Pancreas (tissue), 10 donors: ENCODE results near the gene SLC39A1. TPM values are rescaled to one million over a fixed set of nuclear protein-coding genes. Genes with fewer than 3 reads are reported as not detected.
A peak's percentile ranks its signal among the peaks of the same experiment; 100 is the strongest.
"Not testable (repeated sequence)": the region's sequence is repeated elsewhere in the genome, so short reads cannot be mapped to it uniquely, and the experiment has no call there.

ENCODE experiments used
- ATAC-seq, 4 donors: fragments of 200-7000 bp; cut with Tn5 transposase; one replicate each; pipeline versions ENCODE4 v1.8.0 to v1.9.1; 2020; ENCODE audit warnings: mild to moderate bottlenecking in 4 of 4, moderate library complexity in 4 of 4
- DNase-seq, 6 donors: peaks; one replicate each; pipeline ENCODE4 v3.0.0-alpha.2; 2020
- FAIRE-seq: peaks from 2 replicates; lab custom pipeline; 2012; peaks lifted over from hg19 to GRCh38; lab: Jason Lieb, UNC
- H3K27ac ChIP-seq, 4 donors: fragments of 200-600 bp; sonication (generic); 1 replicate in 3 of 4; 2 replicates in 1 of 4; pipeline versions ENCODE4 v1.5.0 to v1.8.0; 2020
- H3K27me3 ChIP-seq, 4 donors: fragments of 200-600 bp; one replicate each; pipeline ENCODE4 v1.8.0; 2021
- H3K36me3 ChIP-seq, 3 donors: fragments of 200-600 bp; sonication (generic) in 1 of 3; one replicate each; pipeline versions ENCODE4 v1.5.0 to v1.8.0; 2020 to 2021
- H3K4me1 ChIP-seq, 3 donors: fragments of 200-600 bp; one replicate each; pipeline ENCODE4 v1.8.0; 2021
- H3K4me3 ChIP-seq, 4 donors: fragments of 200-600 bp; sonication (generic) in 2 of 4; one replicate each; pipeline versions ENCODE4 v1.5.0 to v1.8.0; 2020 to 2021
- H3K9me3 ChIP-seq, 4 donors: fragments of 200-600 bp; one replicate each; pipeline ENCODE4 v1.8.0; 2021
- WGBS, 2 donors: extraction: QIAGEN DNeasy Blood & Tissue Kit; methylation state at CpG; one replicate each; pipeline ENCODE4 v1.1.7; 2013; 5-methylcytosine and 5-hydroxymethylcytosine counted together
- intact Hi-C, 3 donors: fragments of 100-400 bp; cut with DNase I; formaldehyde crosslinking; loops; one replicate each; pipeline versions ENCODE4 v1.11.1 to v1.14.2; 2022
- polyA plus RNA-seq, 2 donors: library from polyadenylated mRNA; stranded (reverse); fragments of 200-250 nt; gene quantifications; one replicate each; pipeline ENCODE4 v1.2.3, GENCODE V29; 2013
- total RNA-seq, 6 donors: library from RNA; stranded (reverse); fragmentation: NEBNext Ultra II Directional in 4 of 6; extraction: Animal tissue kit (Norgen Biotek cat#: 25700) in 4 of 6; gene quantifications; one replicate each; pipeline versions ENCODE4 v1.2.1 to v1.2.4, GENCODE V29; 2021 to 2023
- TF ChIP-seq, protein P1 (sequence below), 4 donors: fragments of 200-600 bp; sonication (generic) in 3 of 4; IDR thresholded peaks; one replicate each; pipeline versions ENCODE4 v1.5.0 to v1.8.0; 2021; ENCODE audit warnings: antibody characterized with exemption in 4 of 4
- donor health status: healthy with polysubstance abuse.
- donor health status: DM: no; HTN: no; CAD: no; lungs with moderate emphysema.
- donor health status: DM: no; HTN: no; CAD: no.
- donor health status: control.
- donor health status: control.
- donor health status: Bipolar disorder and iron deficiency.
- donor health status: DM: yes; HTN: yes; CAD: no.
- donor health status: DM: no; HTN: no; CAD: no.
- donor health status: DM: no; HTN: no; CAD: no.
- donor health status: DM: yes; HTN: yes; CAD: no.

The SLC39A1 gene, protein sequence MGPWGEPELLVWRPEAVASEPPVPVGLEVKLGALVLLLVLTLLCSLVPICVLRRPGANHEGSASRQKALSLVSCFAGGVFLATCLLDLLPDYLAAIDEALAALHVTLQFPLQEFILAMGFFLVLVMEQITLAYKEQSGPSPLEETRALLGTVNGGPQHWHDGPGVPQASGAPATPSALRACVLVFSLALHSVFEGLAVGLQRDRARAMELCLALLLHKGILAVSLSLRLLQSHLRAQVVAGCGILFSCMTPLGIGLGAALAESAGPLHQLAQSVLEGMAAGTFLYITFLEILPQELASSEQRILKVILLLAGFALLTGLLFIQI
- total RNA-seq (10 to 100 TPM; 20.0 to 46.1 (median 27.0) TPM), polyA plus RNA-seq (10 to 100 TPM; 22.8 to 38.1 TPM)

DNA sequence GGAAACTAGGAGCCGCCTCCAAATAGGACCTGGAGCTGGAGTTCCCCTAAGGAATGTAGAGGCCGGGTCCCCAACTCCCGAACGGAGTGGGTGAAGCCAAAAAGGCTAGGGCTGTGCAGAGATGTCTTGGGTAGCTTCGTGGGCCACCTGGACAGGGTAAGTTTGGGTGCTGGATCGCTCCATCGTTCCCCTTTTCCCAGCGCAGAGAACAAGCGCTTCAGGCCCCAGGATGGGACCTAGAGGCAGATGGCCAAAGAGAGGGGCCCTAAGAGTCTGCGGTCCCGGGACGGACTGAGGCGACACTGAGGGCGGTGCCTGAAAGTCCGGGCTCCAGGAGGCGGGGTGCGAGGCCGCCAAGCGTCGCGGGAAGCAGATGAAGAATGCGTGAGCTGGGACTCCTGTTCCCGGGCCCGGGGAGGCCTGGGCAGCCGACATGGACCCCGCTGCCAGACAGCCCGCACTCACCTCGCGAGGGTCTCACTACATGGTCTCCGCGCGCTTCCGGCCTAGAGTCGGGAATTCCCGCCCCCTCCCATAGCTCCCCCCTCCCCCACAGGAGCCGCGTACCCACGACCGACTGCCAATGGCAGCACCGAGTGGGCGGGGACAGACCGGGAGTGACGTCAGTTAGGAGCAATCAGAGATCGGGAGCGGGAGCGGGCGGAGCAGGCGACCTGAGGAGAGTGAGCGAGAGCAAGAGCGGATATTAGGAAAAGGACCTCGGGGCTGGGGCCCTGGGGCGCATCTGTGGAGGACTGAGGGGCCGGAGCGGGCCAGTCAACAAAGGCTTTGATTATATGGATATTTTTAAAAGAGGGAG lies at the start of gene SLC39A1:
Gene SLC39A1 (minus strand): TSS at position 508 of the 820 bp plus-strand sequence. CDS start 822 bp downstream, outside the sequence.
- H3K4me3 ChIP-seq: peak within 1 kb of the TSS; percentile 76 to 88 (median 82)
- H3K36me3 ChIP-seq: peaks cover 0 to 7% (median 0%) of the 10 kb centered on the region in 3 donors
- no peak for FAIRE-seq
- TF ChIP-seq, protein P1, sequence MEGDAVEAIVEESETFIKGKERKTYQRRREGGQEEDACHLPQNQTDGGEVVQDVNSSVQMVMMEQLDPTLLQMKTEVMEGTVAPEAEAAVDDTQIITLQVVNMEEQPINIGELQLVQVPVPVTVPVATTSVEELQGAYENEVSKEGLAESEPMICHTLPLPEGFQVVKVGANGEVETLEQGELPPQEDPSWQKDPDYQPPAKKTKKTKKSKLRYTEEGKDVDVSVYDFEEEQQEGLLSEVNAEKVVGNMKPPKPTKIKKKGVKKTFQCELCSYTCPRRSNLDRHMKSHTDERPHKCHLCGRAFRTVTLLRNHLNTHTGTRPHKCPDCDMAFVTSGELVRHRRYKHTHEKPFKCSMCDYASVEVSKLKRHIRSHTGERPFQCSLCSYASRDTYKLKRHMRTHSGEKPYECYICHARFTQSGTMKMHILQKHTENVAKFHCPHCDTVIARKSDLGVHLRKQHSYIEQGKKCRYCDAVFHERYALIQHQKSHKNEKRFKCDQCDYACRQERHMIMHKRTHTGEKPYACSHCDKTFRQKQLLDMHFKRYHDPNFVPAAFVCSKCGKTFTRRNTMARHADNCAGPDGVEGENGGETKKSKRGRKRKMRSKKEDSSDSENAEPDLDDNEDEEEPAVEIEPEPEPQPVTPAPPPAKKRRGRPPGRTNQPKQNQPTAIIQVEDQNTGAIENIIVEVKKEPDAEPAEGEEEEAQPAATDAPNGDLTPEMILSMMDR (IDR thresholded peaks at IDR 0.05): no peak
- H3K27me3 ChIP-seq: no peaks in the 10 kb centered on the region
- ATAC-seq: peak; percentile 75 to 87 (median 78)
- H3K27ac ChIP-seq: peak within 1 kb of the TSS; percentile 83 to 97 (median 90)
- H3K9me3 ChIP-seq: no peaks in the 10 kb centered on the region
- intact Hi-C loops: no loop called here
- H3K4me1 ChIP-seq: peaks cover 7 to 31% (median 10%) of the 10 kb centered on the region in 3 donors
- DNase-seq: peak; percentile 98 to 100 (median 99)
- 0 to 1% methylated on average over 49 to 54 of the region's 54 CpGs for WGBS, 2 donors

DNA sequence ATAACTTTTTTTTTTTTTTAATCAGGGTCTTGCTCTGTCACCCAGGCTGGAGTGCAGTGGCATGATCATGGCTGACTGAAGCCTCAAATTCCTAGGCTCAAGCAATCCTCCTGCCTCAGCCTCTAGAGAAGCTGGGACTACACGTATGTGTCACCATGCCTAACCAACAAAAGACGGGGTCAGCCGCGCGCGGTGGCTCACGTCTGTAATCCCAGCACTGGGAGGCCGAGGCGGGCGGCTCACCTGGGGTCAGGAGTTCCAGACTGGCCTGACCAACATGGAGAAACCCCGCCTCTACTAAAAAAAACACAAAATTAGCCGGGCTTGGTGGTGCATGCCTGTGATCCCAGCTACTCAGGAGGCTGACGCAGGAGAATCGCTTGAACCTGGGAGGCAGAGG lies 49.2 kb upstream of the SLC39A1 start:
- DNase-seq, H3K36me3 ChIP-seq, H3K4me3 ChIP-seq, intact Hi-C loops, H3K4me1 ChIP-seq, FAIRE-seq, H3K27ac ChIP-seq, H3K9me3 ChIP-seq, H3K27me3 ChIP-seq, ATAC-seq: not testable (repeated sequence)
- WGBS, 2 donors: 89 to 93% methylated on average over 14 of the region's 14 CpGs

DNA sequence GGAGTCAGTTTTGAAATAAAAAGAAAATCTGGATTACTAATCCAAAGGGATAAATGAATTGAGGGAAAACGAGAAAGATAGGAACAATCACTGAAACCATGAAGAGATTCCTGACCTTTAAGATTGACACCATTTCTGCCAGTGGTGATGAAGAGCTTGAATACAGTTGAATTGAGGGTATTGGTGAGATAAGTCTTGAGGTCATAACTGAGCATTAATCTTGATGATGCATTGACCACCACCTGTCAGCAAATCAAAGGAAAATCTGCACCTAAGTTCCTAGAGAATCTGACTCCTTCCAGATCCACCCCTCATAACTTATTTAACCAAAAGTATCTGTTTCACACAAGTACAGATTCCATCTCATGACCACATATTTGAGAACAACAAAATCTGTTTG lies 48.8 kb upstream of the SLC39A1 start:
- Histone ChIP-seq H3K36me3 (no peaks in the 10 kb centered on the region), H3K27me3 (no peaks in the 10 kb centered on the region), H3K4me1 (no peaks in the 10 kb centered on the region), H3K9me3 (no peaks in the 10 kb centered on the region), H3K27ac (no peak overlapping the region), H3K4me3 (no peak overlapping the region)
- ATAC-seq (no peak), DNase-seq (no peak), FAIRE-seq (no peak)
- intact Hi-C loops: no loop called here
- 54 to 60% methylated on average over 1 of the region's 1 CpG for WGBS, 2 donors
- TF ChIP-seq, protein P1 (IDR thresholded peaks at IDR 0.05): no peak

DNA sequence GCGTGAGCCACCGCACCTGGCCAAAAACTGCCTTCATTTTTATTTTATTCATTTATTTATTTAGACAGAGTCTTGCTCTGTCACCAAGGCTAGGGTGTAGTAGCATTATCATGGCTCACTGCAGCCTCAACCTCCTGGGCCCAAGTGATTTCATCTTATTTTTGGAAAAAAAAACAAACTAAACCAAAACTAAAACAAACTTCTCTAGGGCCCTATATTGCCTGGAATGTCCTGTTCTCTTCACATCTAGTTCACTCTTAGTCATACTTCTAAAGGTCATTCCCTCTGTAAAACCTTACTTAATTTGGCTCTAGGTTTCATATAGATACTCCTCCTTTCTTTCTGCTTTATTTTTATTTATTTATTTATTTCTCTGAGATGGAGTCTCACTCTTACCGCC lies 42.8 kb upstream of the SLC39A1 start:
- no peak for ATAC-seq
- Histone ChIP-seq H3K4me3 (no peak overlapping the region), H3K27me3 (no peaks in the 10 kb centered on the region), H3K9me3 (no peaks in the 10 kb centered on the region), H3K27ac (no peak overlapping the region), H3K4me1 (no peaks in the 10 kb centered on the region), H3K36me3 (no peaks in the 10 kb centered on the region)
- WGBS, 2 donors: 85 to 92% methylated on average over 3 of the region's 3 CpGs
- TF ChIP-seq, protein P1 (IDR thresholded peaks at IDR 0.05): no peak
- intact Hi-C loops: no loop called here
- no peak for DNase-seq
- FAIRE-seq: no peak

DNA sequence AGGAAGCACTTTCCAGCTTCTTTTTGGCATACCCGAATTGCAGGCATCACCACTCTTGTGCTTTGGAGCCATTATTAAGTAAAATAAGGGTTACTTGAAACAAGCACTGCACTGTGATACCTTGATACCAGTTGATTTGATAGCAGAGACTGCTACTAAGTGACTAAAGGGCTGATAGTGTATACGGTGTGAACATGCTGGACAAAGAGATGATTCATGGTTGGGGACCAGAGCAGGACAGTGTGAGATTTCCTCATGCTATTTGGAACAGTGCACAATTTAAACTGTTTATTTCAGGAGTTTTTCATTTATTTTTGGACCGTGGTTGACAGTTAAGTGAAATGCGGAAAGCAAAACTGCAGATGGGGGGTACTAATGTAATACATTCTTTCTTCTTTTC lies 37.1 kb upstream of the SLC39A1 start:
- intact Hi-C loops: no loop called here
- TF ChIP-seq, protein P1 (IDR thresholded peaks at IDR 0.05): no peak
- no peaks in the 10 kb centered on the region for H3K27me3 ChIP-seq
- 53 to 61% methylated on average over 4 of the region's 4 CpGs for WGBS, 2 donors
- no peak for FAIRE-seq
- peaks cover 0 to 3% (median 0%) of the 10 kb centered on the region in 3 donors for H3K36me3 ChIP-seq
- no peak overlapping the region for H3K4me3 ChIP-seq
- no peaks in the 10 kb centered on the region for H3K9me3 ChIP-seq
- peak overlapping the region; percentile 31 to 72 (median 64) for H3K27ac ChIP-seq
- peak in 2 of 4 donors; percentile 54 to 62 for ATAC-seq
- H3K4me1 ChIP-seq: no peaks in the 10 kb centered on the region
- no peak for DNase-seq

DNA sequence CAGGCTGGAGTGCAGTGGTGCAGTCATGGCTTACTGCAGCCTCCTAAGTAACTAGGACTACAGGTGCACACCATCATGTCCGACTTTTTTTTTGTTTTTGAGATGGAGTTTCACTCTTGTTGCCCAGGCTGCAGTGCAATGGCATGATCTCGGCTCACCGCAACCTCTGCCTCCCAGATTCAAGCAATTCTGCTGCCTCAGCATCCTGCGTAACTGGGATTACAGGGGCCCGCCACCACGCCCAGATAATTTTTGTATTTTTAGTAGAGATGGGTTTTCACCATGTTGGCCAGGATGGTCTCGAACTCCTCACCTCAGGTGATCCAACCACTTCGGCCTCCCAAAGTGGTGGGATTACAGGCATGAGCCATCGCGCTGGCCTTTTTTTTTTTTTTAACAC lies 33.5 kb upstream of the SLC39A1 start:
- H3K27ac ChIP-seq, H3K4me3 ChIP-seq, H3K27me3 ChIP-seq, FAIRE-seq, intact Hi-C loops, H3K9me3 ChIP-seq, ATAC-seq, DNase-seq: not testable (repeated sequence)
- peaks cover 10 to 12% (median 12%) of the 10 kb centered on the region in 3 donors for H3K4me1 ChIP-seq
- H3K36me3 ChIP-seq: peaks cover 0 to 25% (median 4%) of the 10 kb centered on the region in 3 donors
- WGBS, 2 donors: 90 to 94% methylated on average over 10 of the region's 10 CpGs
